MG63 (cell line): ENCODE measurements around the gene GABPB1. TPM values are rescaled to one million over a fixed set of nuclear protein-coding genes. Genes with fewer than 3 reads are reported as not detected.

ENCODE experiments used
- DNase-seq: peaks from one replicate; pipeline ENCODE4 v3.0.0-alpha.2; 2020
- H3K27me3 ChIP-seq: fragments of 250-450 bp; sonication (Bioruptor Pico); 2 replicates; pipeline ENCODE4 v1.5.1; 2020; ENCODE audit warnings: mild to moderate bottlenecking, moderate library complexity
- H3K36me3 ChIP-seq: fragments of 250-450 bp; sonication (Bioruptor Pico); 2 replicates; pipeline ENCODE4 v1.5.1; 2020; ENCODE audit warnings: mild to moderate bottlenecking, moderate library complexity
- H3K4me3 ChIP-seq: fragments of 250-450 bp; sonication (Bioruptor Pico); 2 replicates; pipeline ENCODE4 v1.5.1; 2020; ENCODE audit warnings: mild to moderate bottlenecking, moderate library complexity
- H3K9me3 ChIP-seq: fragments of 250-450 bp; sonication (Bioruptor Pico); 2 replicates; pipeline ENCODE4 v1.5.1; 2020; ENCODE audit warnings: mild to moderate bottlenecking, moderate library complexity
- total RNA-seq: library from RNA; depleted of rRNA; stranded (reverse); fragments of >200 nt; shearing (Covaris generic); gene quantifications from 2 replicates; pipeline ENCODE4 v1.2.3, GENCODE V29; 2014; ENCODE audit warnings: low replicate concordance

GABPB1 gene
- total RNA-seq, 1 experiment from 2014 or later = 46.1 TPM

GRCh38 chr15:50353975-50354837 lies 792 bp downstream of the GABPB1 start:
- peaks cover 50% of the 10 kb centered on the region for H3K36me3 ChIP-seq
- H3K27me3 ChIP-seq = no peaks in the 10 kb centered on the region
- no peaks in the 10 kb centered on the region for H3K9me3 ChIP-seq
- peak; percentile 73 for DNase-seq
- peak overlapping the region; percentile 84 for H3K4me3 ChIP-seq

GRCh38 chr15:50353251-50353974 lies 1.6 kb downstream of the GABPB1 start:
- Histone ChIP-seq H3K4me3 (peak overlapping the region; percentile 84), H3K27me3 (no peaks in the 10 kb centered on the region), H3K36me3 (peaks cover 42% of the 10 kb centered on the region), H3K9me3 (no peaks in the 10 kb centered on the region)
- no peak for DNase-seq

GRCh38 chr15:50350621-50351020 lies 4.4 kb downstream of the GABPB1 start:
- DNase-seq = no peak
- Histone ChIP-seq H3K36me3 (peaks cover 20% of the 10 kb centered on the region), H3K9me3 (no peaks in the 10 kb centered on the region), H3K4me3 (no peak overlapping the region), H3K27me3 (no peaks in the 10 kb centered on the region)

- no peak overlapping the region for H3K4me3 ChIP-seq
- H3K36me3 ChIP-seq = 0 out of 2 replicates have a peak, but pooled peaks cover 2% of the 10 kb centered on the region
- no peaks in the 10 kb centered on the region for H3K9me3 ChIP-seq
- no peak for DNase-seq
- H3K27me3 ChIP-seq = no peaks in the 10 kb centered on the region
These were observed 9.7 kb downstream of the GABPB1 start for GRCh38 chr15:50345298-50345697.

- no peak for DNase-seq
- no peaks in the 10 kb centered on the region for H3K27me3 ChIP-seq
These were observed 11.0 kb downstream of the GABPB1 start for GRCh38 chr15:50344006-50344464.

GRCh38 chr15:50341616-50342136 lies 13.3 kb downstream of the GABPB1 start:
- no peak overlapping the region for H3K4me3 ChIP-seq
- H3K9me3 ChIP-seq = no peaks in the 10 kb centered on the region
- H3K36me3 ChIP-seq = peaks cover 2% of the 10 kb centered on the region; the same call in 1 of the 2 replicates
- no peak for DNase-seq
- H3K27me3 ChIP-seq = no peaks in the 10 kb centered on the region

More at GRCh38 chr15:50344006-50344464, 11.0 kb downstream of the GABPB1 start:
- Histone ChIP-seq H3K9me3 (no peaks in the 10 kb centered on the region), H3K4me3 (no peak overlapping the region), H3K36me3 (0 out of 2 replicates have a peak, but pooled peaks cover 2% of the 10 kb centered on the region)

- peaks cover 2% of the 10 kb centered on the region; the same call in 1 of the 2 replicates for H3K36me3 ChIP-seq
- no peak for DNase-seq
- no peaks in the 10 kb centered on the region for H3K27me3 ChIP-seq
- no peaks in the 10 kb centered on the region for H3K9me3 ChIP-seq
- H3K4me3 ChIP-seq = no peak overlapping the region
These were observed 14.6 kb downstream of the GABPB1 start for GRCh38 chr15:50340416-50340815.

- Histone ChIP-seq H3K27me3 (no peaks in the 10 kb centered on the region), H3K9me3 (no peaks in the 10 kb centered on the region), H3K36me3 (peaks cover 5% of the 10 kb centered on the region), H3K4me3 (no peak overlapping the region)
- no peak for DNase-seq
These were observed 15.3 kb downstream of the GABPB1 start for GRCh38 chr15:50339717-50340116.

GRCh38 chr15:50335251-50335650 lies 19.7 kb downstream of the GABPB1 start:
- DNase-seq = no peak
- H3K27me3 ChIP-seq = no peaks in the 10 kb centered on the region
- no peak overlapping the region for H3K4me3 ChIP-seq
- H3K9me3 ChIP-seq = no peaks in the 10 kb centered on the region
- H3K36me3 ChIP-seq = peaks cover 5% of the 10 kb centered on the region

GRCh38 chr15:50333229-50333628 lies 21.8 kb downstream of the GABPB1 start:
- H3K36me3 ChIP-seq = peaks cover 4% of the 10 kb centered on the region
- no peaks in the 10 kb centered on the region for H3K27me3 ChIP-seq
- H3K9me3 ChIP-seq = no peaks in the 10 kb centered on the region
- no peak overlapping the region for H3K4me3 ChIP-seq
- DNase-seq = no peak

- no peak for DNase-seq
- H3K27me3 ChIP-seq = no peaks in the 10 kb centered on the region
These were observed 24.1 kb downstream of the GABPB1 start for GRCh38 chr15:50330921-50331320.

GRCh38 chr15:50328116-50328515 lies 26.9 kb downstream of the GABPB1 start:
- Histone ChIP-seq H3K36me3 (no peaks in the 10 kb centered on the region), H3K9me3 (no peaks in the 10 kb centered on the region), H3K27me3 (no peaks in the 10 kb centered on the region), H3K4me3 (no peak overlapping the region)
- DNase-seq = no peak

More at GRCh38 chr15:50330921-50331320, 24.1 kb downstream of the GABPB1 start:
- Histone ChIP-seq H3K9me3 (no peaks in the 10 kb centered on the region), H3K4me3 (no peak overlapping the region), H3K36me3 (peaks cover 4% of the 10 kb centered on the region; the same call in 1 of the 2 replicates)

GRCh38 chr15:50321680-50322210 lies 33.3 kb downstream of the GABPB1 start:
- H3K27me3 ChIP-seq = no peaks in the 10 kb centered on the region
- no peak for DNase-seq
- H3K4me3 ChIP-seq = no peak overlapping the region
- no peaks in the 10 kb centered on the region for H3K36me3 ChIP-seq
- no peaks in the 10 kb centered on the region for H3K9me3 ChIP-seq

GRCh38 chr15:50320504-50320903 lies 34.5 kb downstream of the GABPB1 start:
- Histone ChIP-seq H3K36me3 (no peaks in the 10 kb centered on the region), H3K4me3 (no peak overlapping the region), H3K9me3 (no peaks in the 10 kb centered on the region), H3K27me3 (no peaks in the 10 kb centered on the region)
- DNase-seq = no peak

- Histone ChIP-seq H3K4me3 (no peak overlapping the region), H3K9me3 (no peaks in the 10 kb centered on the region), H3K27me3 (no peaks in the 10 kb centered on the region), H3K36me3 (no peaks in the 10 kb centered on the region)
- no peak for DNase-seq
These were observed 36.3 kb downstream of the GABPB1 start for GRCh38 chr15:50318697-50319096.

GRCh38 chr15:50315814-50316630 lies 39.0 kb downstream of the GABPB1 start:
- no peaks in the 10 kb centered on the region for H3K27me3 ChIP-seq
- no peak overlapping the region for H3K4me3 ChIP-seq
- no peaks in the 10 kb centered on the region for H3K9me3 ChIP-seq
- no peaks in the 10 kb centered on the region for H3K36me3 ChIP-seq
- no peak for DNase-seq
